Vagina (tissue), 2 donors: Measurements from ENCODE around the gene NPAS3.

Experiments
- POLR2AphosphoS5 ChIP-seq, 2 donors: sonication (generic); formaldehyde crosslinking; IDR thresholded peaks; one replicate each; pipeline ENCODE4 v1.9.0; 2017; ENCODE audit warnings: antibody characterized with exemption in 2 of 2, mild to moderate bottlenecking in 2 of 2, low read depth in 1 of 2; ENCODE audit not compliant: insufficient read depth in 1 of 2
- TF ChIP-seq, protein P1 (sequence below), 3 experiments: fragments of 450-650 bp in 2 of 3; fragments of 200-600 bp in 1 of 3; sonication (generic) in 1 of 3; IDR thresholded peaks; one replicate each; pipeline ENCODE4 v1.5.1; 2017 to 2019; ENCODE audit warnings: antibody characterized with exemption in 3 of 3, mild to moderate bottlenecking in 2 of 3, moderate library complexity in 2 of 3

DNA sequence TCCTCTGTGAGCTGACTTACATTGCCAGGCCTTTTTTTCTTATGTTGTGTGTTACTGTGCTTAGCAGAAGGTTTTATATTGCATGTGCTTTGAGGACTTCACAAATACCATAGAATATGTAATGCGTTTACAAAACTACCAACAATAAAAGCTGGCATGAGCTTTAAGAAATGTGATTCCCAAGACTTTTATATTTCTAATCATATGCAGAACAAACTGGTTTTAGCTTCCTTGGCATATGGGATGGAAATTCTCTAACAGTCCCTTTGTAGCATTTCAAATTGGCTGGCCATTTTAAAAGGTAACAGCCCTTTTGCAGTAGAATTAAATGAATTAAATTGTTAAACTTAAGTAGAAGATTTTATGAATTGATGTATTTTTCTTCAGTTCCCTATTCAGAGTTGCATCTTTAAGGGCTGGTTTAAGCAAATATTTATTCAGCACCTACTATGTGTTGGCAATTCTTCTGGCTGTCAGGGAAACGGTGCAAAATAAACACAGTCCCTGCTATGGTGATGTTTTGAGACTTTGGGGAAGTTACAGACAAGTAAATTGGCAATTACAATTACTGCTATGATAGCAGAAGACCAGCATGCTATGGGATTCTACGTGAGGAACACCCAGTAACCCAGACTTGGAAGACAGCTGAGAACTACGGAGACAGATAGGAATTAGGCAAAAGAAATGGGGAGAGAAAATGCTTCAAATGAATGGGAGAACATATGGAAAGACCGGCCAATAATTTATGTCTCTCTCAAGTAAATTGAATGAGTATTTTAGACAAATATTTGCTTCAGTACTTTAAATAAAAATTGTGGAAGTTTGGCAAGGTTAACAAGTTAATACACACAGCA lies 565.8 kb downstream of the NPAS3 start:
- TF ChIP-seq POLR2AphosphoS5 (IDR thresholded peaks at IDR 0.05; ENCODE audit: insufficient read depth in 1 of 2, low read depth in 1 of 2), result no peak
- TF ChIP-seq, protein P1, sequence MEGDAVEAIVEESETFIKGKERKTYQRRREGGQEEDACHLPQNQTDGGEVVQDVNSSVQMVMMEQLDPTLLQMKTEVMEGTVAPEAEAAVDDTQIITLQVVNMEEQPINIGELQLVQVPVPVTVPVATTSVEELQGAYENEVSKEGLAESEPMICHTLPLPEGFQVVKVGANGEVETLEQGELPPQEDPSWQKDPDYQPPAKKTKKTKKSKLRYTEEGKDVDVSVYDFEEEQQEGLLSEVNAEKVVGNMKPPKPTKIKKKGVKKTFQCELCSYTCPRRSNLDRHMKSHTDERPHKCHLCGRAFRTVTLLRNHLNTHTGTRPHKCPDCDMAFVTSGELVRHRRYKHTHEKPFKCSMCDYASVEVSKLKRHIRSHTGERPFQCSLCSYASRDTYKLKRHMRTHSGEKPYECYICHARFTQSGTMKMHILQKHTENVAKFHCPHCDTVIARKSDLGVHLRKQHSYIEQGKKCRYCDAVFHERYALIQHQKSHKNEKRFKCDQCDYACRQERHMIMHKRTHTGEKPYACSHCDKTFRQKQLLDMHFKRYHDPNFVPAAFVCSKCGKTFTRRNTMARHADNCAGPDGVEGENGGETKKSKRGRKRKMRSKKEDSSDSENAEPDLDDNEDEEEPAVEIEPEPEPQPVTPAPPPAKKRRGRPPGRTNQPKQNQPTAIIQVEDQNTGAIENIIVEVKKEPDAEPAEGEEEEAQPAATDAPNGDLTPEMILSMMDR (IDR thresholded peaks at IDR 0.05), result no peak
